SH-SY5Y (cell line): ENCODE data around the gene TSPAN17.

Source experiments
- GATA2 ChIP-seq: IDR thresholded peaks from 2 replicates; pipeline ENCODE4 v1.6.1; 2011; ENCODE audit warnings: mild to moderate bottlenecking, low read depth, low read length
- GATA3 ChIP-seq: IDR thresholded peaks from 2 replicates; pipeline ENCODE4 v1.6.1; 2011; ENCODE audit warnings: low read depth, mild to moderate bottlenecking, low read length, moderate library complexity

DNA sequence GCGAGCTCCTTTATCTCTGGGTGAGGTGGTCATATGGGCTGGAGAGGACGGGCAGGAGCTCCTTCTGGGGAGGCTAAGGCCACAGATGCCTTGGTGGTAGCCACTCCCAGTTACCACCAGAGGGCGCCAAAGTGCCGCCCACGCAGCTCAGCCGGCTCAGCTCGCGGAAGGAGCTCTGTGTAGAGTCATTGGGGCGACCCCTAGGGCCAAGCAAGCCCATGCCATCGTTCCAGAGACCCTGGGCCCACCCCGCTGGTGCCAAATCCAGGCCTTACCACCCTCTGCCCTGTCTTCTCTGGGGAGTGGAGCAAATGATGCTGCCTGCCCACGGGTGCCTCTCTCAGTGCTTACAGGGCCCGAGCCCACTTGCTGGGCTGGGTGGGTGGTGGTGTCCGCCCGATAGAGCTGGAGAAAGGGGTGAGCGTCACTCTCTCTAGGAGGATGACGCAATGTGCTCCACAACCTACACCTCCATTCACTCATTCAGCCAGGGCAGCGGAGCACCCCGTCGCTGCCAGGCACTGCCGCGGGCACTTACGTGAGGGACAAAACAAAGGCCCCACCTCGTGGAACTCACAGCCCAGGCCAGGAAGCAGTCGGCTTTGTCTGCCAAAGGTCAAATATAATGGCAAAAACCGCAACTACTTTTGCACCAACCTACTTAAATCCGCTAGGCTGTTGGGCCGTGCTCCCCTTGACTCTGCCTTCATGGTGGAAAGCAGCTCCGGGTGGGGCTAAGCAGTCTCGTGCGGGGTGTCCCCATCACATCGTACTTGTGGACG lies 13.8 kb downstream of the TSPAN17 start:
- TF ChIP-seq GATA2, result no peak
- no peak for TF ChIP-seq GATA3
